GM10266 (cell line): ENCODE results near the gene CHST1.

Experiments
- DNase-seq: peaks from one replicate; pipeline ENCODE4 v3.0.0; 2012; ENCODE audit errors: extremely low spot score
- TF ChIP-seq, protein P1 (sequence below): IDR thresholded peaks from 2 replicates; pipeline ENCODE4 v1.5.1; 2012; ENCODE audit warnings: mild to moderate bottlenecking, low read depth; ENCODE audit not compliant: control insufficient read depth, insufficient read depth; ENCODE audit errors: missing control alignments

Gene CHST1

DNA sequence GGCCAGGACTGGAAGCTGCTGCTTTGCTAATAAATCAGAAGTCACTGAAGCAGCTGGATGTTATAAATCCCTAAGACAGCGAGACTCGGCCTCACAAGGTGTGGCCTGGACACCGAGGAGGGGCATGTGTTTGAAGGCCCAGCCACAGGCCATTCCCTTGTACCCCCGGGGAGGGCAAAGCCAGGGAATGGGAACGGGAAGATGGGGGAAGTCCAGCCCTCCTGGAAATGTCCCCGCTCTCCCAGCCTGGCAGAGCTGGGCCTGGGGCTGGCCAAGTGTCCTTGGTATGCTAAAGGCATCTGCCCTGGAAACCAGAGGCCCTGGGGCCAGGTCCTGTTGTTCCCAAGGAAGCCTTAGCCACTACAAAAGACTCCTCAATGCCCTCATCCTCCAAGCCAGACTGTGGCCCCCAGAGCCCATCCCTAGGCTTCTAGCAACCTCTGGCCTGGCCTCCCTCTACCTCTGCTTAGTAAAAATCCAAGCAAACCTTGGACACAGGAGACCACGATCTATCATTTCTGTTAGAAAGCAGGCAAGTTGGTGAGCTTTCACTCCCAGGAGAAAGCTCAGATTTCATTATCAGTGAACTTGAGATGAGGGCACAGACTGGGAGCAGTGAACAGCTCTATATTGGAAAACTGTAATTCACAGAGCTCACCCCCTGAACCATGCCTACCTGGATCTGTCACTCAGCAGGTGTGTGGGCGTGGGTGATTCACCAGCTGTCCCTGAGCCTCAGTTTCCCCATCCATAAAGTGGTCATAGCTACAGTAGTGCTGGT lies 11.0 kb downstream of the CHST1 start:
- DNase-seq: no peak
- TF ChIP-seq, protein P1, sequence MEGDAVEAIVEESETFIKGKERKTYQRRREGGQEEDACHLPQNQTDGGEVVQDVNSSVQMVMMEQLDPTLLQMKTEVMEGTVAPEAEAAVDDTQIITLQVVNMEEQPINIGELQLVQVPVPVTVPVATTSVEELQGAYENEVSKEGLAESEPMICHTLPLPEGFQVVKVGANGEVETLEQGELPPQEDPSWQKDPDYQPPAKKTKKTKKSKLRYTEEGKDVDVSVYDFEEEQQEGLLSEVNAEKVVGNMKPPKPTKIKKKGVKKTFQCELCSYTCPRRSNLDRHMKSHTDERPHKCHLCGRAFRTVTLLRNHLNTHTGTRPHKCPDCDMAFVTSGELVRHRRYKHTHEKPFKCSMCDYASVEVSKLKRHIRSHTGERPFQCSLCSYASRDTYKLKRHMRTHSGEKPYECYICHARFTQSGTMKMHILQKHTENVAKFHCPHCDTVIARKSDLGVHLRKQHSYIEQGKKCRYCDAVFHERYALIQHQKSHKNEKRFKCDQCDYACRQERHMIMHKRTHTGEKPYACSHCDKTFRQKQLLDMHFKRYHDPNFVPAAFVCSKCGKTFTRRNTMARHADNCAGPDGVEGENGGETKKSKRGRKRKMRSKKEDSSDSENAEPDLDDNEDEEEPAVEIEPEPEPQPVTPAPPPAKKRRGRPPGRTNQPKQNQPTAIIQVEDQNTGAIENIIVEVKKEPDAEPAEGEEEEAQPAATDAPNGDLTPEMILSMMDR: no peak

DNA sequence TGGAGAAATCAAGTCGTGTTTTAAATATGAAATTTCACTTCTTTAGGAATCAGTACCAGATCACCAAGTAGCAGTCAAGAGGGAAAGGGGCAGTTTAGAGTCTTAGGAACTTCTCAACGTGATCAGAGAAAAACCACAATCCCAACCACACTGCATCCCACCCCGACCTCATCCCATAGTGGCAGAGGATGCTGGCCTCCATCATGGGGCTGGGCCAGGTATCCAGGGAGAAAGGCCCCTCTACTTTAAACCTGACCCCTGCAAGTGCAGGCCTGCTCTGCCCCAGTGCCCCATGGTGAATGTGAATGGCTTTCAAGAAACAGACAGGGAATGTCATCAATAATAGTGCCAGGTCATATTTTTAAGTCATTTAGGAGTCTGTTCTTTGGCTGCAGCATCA lies 12.1 kb downstream of the CHST1 start:
- DNase-seq: no peak

DNA sequence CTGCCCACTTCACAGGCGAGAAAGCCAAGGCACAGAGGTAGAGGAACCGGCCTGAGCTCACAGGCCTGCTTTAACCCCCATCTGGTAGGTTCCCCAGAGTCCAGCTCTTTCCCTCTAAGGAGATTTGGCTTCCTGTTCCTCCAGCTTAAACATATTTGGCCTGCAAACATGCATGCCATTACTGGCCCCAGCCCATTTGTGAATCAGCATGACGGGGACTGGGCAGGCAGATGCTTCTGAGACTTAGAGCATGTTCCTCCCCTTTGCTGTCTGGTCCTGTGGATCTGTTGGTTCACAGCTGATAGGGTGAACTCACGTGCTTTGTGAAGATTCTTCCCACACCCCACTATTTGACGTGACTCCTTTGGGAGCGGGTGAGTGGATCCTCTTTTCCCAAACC lies 12.6 kb downstream of the CHST1 start:
- no peak for DNase-seq
- TF ChIP-seq, protein P1: no peak

More for the DNA sequence above, 12.1 kb downstream of the CHST1 start:
- TF ChIP-seq, protein P1: no peak

DNA sequence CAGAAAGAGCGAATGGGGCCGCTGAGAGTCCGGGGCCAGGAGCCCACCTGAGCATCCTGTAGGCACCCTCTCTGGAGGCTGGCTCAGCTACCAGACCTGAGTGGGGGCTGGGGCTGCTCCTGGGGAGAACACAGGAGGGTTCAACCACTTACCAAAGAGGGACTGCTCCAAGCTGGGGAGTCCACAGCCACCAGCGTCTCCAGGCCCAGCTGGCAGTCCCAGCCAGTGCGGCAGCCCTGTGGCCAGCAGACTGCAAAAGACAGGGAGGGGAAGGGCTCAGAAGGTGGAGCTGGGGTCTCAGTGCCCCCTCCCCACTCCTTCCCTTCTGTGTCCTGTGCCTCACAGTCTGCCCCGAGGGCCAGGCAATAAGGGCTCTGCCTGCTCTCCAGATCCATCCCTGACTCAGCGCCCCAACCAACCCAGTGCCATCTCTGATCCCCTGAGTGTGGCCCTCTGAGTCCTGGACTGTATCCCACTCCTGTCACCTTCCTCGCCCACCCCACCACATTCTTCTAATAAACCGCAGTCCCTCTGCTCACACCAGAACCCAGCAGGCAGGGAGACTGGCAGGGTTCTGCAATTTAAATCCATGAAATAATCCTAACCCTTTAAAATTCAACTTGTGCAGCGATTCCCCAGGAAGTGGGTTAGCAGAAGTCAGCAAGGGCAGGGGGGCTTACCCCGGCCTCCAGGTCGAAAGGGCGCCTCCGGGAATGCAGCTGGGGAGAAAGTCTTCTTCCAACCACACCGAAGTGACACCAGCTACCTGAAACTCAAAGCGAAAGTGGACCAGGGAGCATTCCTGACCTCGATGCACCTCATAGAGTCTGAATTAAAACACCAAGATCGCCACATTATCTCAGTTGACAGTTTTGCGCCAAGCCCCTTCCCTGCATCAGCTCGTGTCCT lies 13.3 kb downstream of the CHST1 start:
- TF ChIP-seq, protein P1: no peak
- DNase-seq: no peak

DNA sequence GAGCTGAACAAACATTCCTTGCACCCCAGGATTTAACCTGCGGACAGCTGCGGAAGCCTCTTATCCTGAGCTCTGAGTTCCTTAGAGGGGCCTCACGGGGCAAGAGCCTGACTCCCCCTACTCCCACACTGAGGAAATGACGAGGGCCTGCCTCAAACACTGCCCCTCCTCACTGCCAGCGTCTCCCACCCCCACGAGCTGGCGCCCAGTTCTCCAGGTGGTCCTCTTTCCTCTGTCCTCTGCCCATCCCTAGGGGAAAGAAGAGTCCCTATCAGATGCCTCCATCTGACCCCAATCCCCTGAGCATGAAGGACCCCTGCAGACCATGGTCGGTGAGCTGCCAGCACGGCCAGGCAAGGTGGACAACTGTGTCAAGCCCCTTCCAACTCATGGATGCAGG lies 14.3 kb downstream of the CHST1 start:
- DNase-seq: no peak
- TF ChIP-seq, protein P1: no peak

DNA sequence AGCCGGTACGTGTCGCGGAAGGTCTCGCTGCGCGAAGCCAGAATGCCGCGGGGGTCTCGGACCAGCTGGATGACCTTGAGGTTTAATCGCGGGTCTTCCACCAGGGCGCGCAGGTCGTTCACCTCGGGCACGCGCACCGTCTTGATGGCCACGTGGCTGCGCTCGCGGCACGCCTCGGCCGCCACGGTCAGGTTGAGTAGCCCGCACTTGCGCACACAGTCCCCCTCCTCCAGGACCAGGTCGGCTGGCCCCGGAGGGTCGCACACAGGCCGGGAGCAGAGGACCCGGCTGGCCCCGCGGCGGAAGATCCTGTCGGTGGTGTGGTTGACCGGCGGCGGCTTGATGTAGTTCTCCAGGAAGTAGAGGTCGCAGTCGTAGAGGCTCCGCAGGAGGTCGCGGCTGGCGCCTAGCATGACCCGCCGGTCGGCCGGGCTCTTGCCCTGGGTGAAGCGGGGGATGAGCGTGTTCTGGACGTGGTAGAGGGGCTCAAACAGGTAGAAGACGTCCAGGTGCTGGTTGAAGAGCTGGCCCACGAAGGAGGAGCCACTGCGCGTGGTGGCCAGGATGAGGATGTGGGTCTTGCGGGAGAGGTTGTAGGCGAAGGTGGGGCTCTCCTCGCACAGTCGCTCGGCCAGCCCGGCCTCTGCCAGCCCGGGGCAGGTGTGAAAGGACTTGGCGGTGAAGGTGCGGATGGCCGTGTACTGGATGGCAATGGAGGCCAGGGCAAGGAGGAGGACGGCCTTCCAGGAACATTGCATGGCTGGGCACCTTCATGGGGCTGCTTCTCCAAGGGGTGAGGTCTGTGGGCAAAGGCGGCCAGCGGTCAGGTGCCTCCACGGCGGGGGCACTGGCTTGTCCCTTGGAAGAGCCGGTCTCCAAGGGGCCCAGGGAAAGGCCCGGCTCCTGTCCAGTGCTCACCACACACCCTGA lies 15.0 kb downstream of the CHST1 start:
- no peak for DNase-seq
- TF ChIP-seq, protein P1: no peak
